IMR-90 (cell line): Measurements from ENCODE around the gene SYCE3. TPM values are rescaled to one million over a fixed set of nuclear protein-coding genes. Genes with fewer than 3 reads are reported as not detected.

ENCODE experiments used
- ATAC-seq: fragments of 200-7000 bp; cut with Tn5 transposase; 2 replicates; pipeline ENCODE4 v1.9.1; 2020; ENCODE audit warnings: low read depth, mild to moderate bottlenecking, moderate library complexity
- BruUV-seq: library from RNA; stranded (reverse); fragments of 400-500 nt; replicated peaks from 2 replicates; lab custom pipeline; 2021; lab: Mats Ljungman, UMichigan
- CTCF ChIA-PET: fragments of 300-600 bp; formaldehyde crosslinking; extraction: SDS; loops from one replicate; lab custom pipeline; 2021; ENCODE audit warnings: antibody characterized with exemption; lab: Yijun Ruan, JAX
- POLR2A ChIA-PET: fragments of 300-600 bp; sonication (Branson Sonifier 250); formaldehyde crosslinking; loops from one replicate; lab custom pipeline; 2022; ENCODE audit warnings: antibody characterized with exemption; ENCODE audit not compliant: unreplicated experiment; lab: Charles Lee
- DNase-seq: peaks from one replicate; pipeline ENCODE4 v3.0.0; 2013
- H2AFZ ChIP-seq: replicated peaks from 2 replicates; pipeline ENCODE3; 2013; ENCODE audit warnings: low read length, mild to moderate bottlenecking; ENCODE audit not compliant: poor library complexity
- H2AK5ac ChIP-seq: 2 replicates; pipeline ENCODE4 v1.6.1; 2013; ENCODE audit warnings: low read depth, low read length, inconsistent platforms
- H2AK9ac ChIP-seq: replicated peaks from 2 replicates; pipeline ENCODE3; 2013; ENCODE audit warnings: mild to moderate bottlenecking, low read depth, low read length, moderate library complexity; ENCODE audit not compliant: poor library complexity
- H2BK120ac ChIP-seq: 2 replicates; pipeline ENCODE4 v1.6.1; 2013; ENCODE audit warnings: low read depth, low read length, inconsistent platforms
- H2BK15ac ChIP-seq: 3 replicates; pipeline ENCODE4 v1.6.1; 2013; ENCODE audit warnings: low read depth, low read length, inconsistent platforms
- H2BK20ac ChIP-seq: 2 replicates; pipeline ENCODE4 v1.6.1; 2013; ENCODE audit warnings: low read depth, mild to moderate bottlenecking, inconsistent platforms, low read length, moderate library complexity
- H2BK5ac ChIP-seq: 2 replicates; pipeline ENCODE4 v1.6.1; 2013; ENCODE audit warnings: mild to moderate bottlenecking, low read depth, low read length, inconsistent platforms; ENCODE audit not compliant: poor library complexity, severe bottlenecking
- H3K14ac ChIP-seq: replicated peaks from 2 replicates; pipeline ENCODE4 v1.6.1; 2013; ENCODE audit warnings: low read depth, low read length, inconsistent platforms
- H3K18ac ChIP-seq: 2 replicates; pipeline ENCODE4 v1.6.1; 2013; ENCODE audit warnings: low read depth, low read length, control low read depth
- H3K23ac ChIP-seq: 2 replicates; pipeline ENCODE4 v1.6.1; 2013; ENCODE audit warnings: low read depth, low read length, inconsistent platforms
- H3K27ac ChIP-seq: 2 replicates; pipeline ENCODE4 v1.5.1; 2013; ENCODE audit warnings: mild to moderate bottlenecking, control low read depth, low read length; ENCODE audit not compliant: insufficient read depth
- H3K27me3 ChIP-seq: 2 replicates; pipeline ENCODE4 v1.6.1; 2013; ENCODE audit warnings: low read length; ENCODE audit not compliant: control insufficient read depth, insufficient read depth
- H3K36me3 ChIP-seq: 2 replicates; pipeline ENCODE4 v1.6.1; 2013; ENCODE audit warnings: low read length, mixed read lengths; ENCODE audit not compliant: control insufficient read depth, insufficient read depth
- H3K4ac ChIP-seq: 2 replicates; pipeline ENCODE4 v1.6.1; 2013; ENCODE audit warnings: low read depth, low read length, inconsistent platforms
- H3K4me1 ChIP-seq: 2 replicates; pipeline ENCODE4 v1.6.1; 2013; ENCODE audit warnings: low read length, mixed read lengths; ENCODE audit not compliant: control insufficient read depth, insufficient read depth
- H3K4me2 ChIP-seq: 2 replicates; pipeline ENCODE4 v1.6.1; 2013; ENCODE audit warnings: low read depth, mild to moderate bottlenecking, control low read depth, low read length, moderate library complexity
- H3K4me3 ChIP-seq: 2 replicates; pipeline ENCODE4 v1.5.1; 2013; ENCODE audit warnings: low read depth, mild to moderate bottlenecking, control low read depth, low read length, moderate library complexity; ENCODE audit not compliant: insufficient read depth
- H3K56ac ChIP-seq: 2 replicates; pipeline ENCODE4 v1.6.1; 2013; ENCODE audit warnings: low read length, inconsistent platforms; ENCODE audit not compliant: insufficient read depth; ENCODE audit errors: extremely low read depth
- H3K79me1 ChIP-seq, 2 experiments: 2 replicates each; pipeline ENCODE4 v1.6.1; 2013; ENCODE audit warnings: low read length in 2 of 2, inconsistent platforms in 1 of 2, low read depth in 1 of 2
- H3K9ac ChIP-seq: 2 replicates; pipeline ENCODE4 v1.6.1; 2013; ENCODE audit warnings: low read depth, low read length, control low read depth
- H3K9me1 ChIP-seq: 2 replicates; pipeline ENCODE4 v1.6.1; 2013; ENCODE audit warnings: low read length, inconsistent platforms; ENCODE audit not compliant: insufficient read depth
- H3K9me3 ChIP-seq: 2 replicates; pipeline ENCODE4 v1.6.1; 2013; ENCODE audit warnings: low read length; ENCODE audit not compliant: control insufficient read depth, insufficient read depth
- H4K20me1 ChIP-seq: 2 replicates; pipeline ENCODE4 v1.6.1; 2013; ENCODE audit warnings: low read length, inconsistent platforms; ENCODE audit not compliant: insufficient read depth
- H4K5ac ChIP-seq: 2 replicates; pipeline ENCODE4 v1.6.1; 2013; ENCODE audit warnings: mild to moderate bottlenecking, low read depth, low read length, control low read depth
- H4K8ac ChIP-seq, 2 experiments: 2 replicates each; pipeline ENCODE4 v1.6.1; 2013; ENCODE audit warnings: low read depth in 2 of 2, low read length in 2 of 2, control low read depth in 1 of 2, inconsistent platforms in 1 of 2
- H4K91ac ChIP-seq: 2 replicates; pipeline ENCODE4 v1.6.1; 2013; ENCODE audit warnings: low read depth, low read length, inconsistent platforms; ENCODE audit not compliant: insufficient read depth
- BHLHE40 ChIP-seq: fragments of 150-350 bp; IDR thresholded peaks from 2 replicates; pipeline ENCODE4 v1.6.1; 2016; ENCODE audit warnings: mild to moderate bottlenecking, low read depth, low read length
- CEBPB ChIP-seq: IDR thresholded peaks from 2 replicates; pipeline ENCODE4 v1.6.1; 2012; ENCODE audit warnings: low read depth, low read length, improper control_type of control experiment
- CHD1 ChIP-seq: IDR thresholded peaks from 2 replicates; pipeline ENCODE4 v1.6.1; 2012; ENCODE audit warnings: low read depth, low read length, improper control_type of control experiment
- FOS ChIP-seq: fragments of 150-350 bp; IDR thresholded peaks from 2 replicates; pipeline ENCODE4 v1.6.1; 2016; ENCODE audit warnings: low read depth, low read length
- MAFK ChIP-seq: IDR thresholded peaks from 2 replicates; pipeline ENCODE4 v1.6.1; 2012; ENCODE audit warnings: low read depth, low read length, improper control_type of control experiment
- MAZ ChIP-seq: IDR thresholded peaks from 2 replicates; pipeline ENCODE4 v1.6.1; 2012; ENCODE audit warnings: low read depth, mild to moderate bottlenecking, low read length, improper control_type of control experiment, moderate library complexity, borderline replicate concordance
- MXI1 ChIP-seq: IDR thresholded peaks from 2 replicates; pipeline ENCODE4 v1.6.1; 2012; ENCODE audit warnings: low read depth, mild to moderate bottlenecking, low read length, moderate library complexity, borderline replicate concordance
- NFE2L2 ChIP-seq: fragments of 150-350 bp; IDR thresholded peaks from 2 replicates; pipeline ENCODE4 v1.6.1; 2016; ENCODE audit warnings: low read depth, mild to moderate bottlenecking, low read length
- POLR2A ChIP-seq: IDR thresholded peaks from 2 replicates; pipeline ENCODE4 v1.6.1; 2012; ENCODE audit warnings: mild to moderate bottlenecking, low read depth, low read length
- RAD21 ChIP-seq: IDR thresholded peaks from 2 replicates; pipeline ENCODE4 v1.6.1; 2012; ENCODE audit warnings: low read length, improper control_type of control experiment
- RCOR1 ChIP-seq: IDR thresholded peaks from 2 replicates; pipeline ENCODE4 v1.6.1; 2012; ENCODE audit warnings: mild to moderate bottlenecking, low read length, improper control_type of control experiment; ENCODE audit not compliant: insufficient replicate concordance
- RFX5 ChIP-seq: IDR thresholded peaks from 2 replicates; pipeline ENCODE4 v1.8.0; 2012; ENCODE audit warnings: low read depth, mild to moderate bottlenecking, low read length, moderate library complexity
- SMC3 ChIP-seq: fragments of 150-350 bp; IDR thresholded peaks from 2 replicates; pipeline ENCODE4 v1.6.1; 2016; ENCODE audit warnings: low read depth, mild to moderate bottlenecking, antibody characterized with exemption, low read length, moderate library complexity
- WGBS, 2 experiments: methylation state at CpG; one replicate each; pipeline versions ENCODE4 v1.1.5 to v1.1.7; 2013; ENCODE audit warnings: missing lambda C conversion rate in 2 of 2; ENCODE audit not compliant: insufficient read length in 1 of 2; ENCODE audit errors: extremely low coverage in 2 of 2; 5-methylcytosine and 5-hydroxymethylcytosine counted together
- dilution Hi-C: fragments of 300-500 bp; cut with HindIII; formaldehyde crosslinking; loops from one replicate; pipeline ENCODE4 v1.14.3; 2018; ENCODE audit warnings: low sequenced_read_pairs; ENCODE audit not compliant: unreplicated experiment
- in situ Hi-C: fragments of 300-500 bp; cut with MboI; formaldehyde crosslinking; loops from 3 replicates; pipeline ENCODE4 v1.14.3; 2019; ENCODE audit warnings: low sequenced_read_pairs, inconsistent platforms, mixed read lengths
- intact Hi-C: fragments of 100-400 bp; cut with micrococcal nuclease; formaldehyde crosslinking; loops from 2 replicates; pipeline ENCODE4 v1.10.0; 2022
- polyA plus RNA-seq, 3 experiments: library from polyadenylated mRNA; depleted of rRNA; stranded (reverse); fragments of >200 nt; gene quantifications; 2 replicates each; pipeline ENCODE4 v1.2.3, GENCODE V29; 2012; ENCODE audit warnings: low replicate concordance in 1 of 3
- total RNA-seq: library from RNA; depleted of rRNA; stranded (reverse); fragments of >200 nt; gene quantifications from 2 replicates; pipeline ENCODE4 v1.2.3, GENCODE V29; 2012
- TF ChIP-seq, protein P1 (sequence below): conservative IDR thresholded peaks from 2 replicates; pipeline ENCODE4 v1.5.1; 2012; ENCODE audit warnings: mild to moderate bottlenecking, low read depth, low read length, improper control_type of control experiment
- TF ChIP-seq, protein P2 (sequence below): fragments of 150-350 bp; IDR thresholded peaks from 2 replicates; pipeline ENCODE4 v1.6.1; 2016; ENCODE audit warnings: low read depth, mild to moderate bottlenecking, low read length, moderate library complexity, borderline replicate concordance
- TF ChIP-seq, protein P3 (sequence below): fragments of 150-350 bp; IDR thresholded peaks from 2 replicates; pipeline ENCODE4 v1.6.1; 2017; ENCODE audit warnings: mild to moderate bottlenecking, antibody characterized with exemption, low read length, low read depth

SYCE3 gene
- total and polyA plus RNA-seq, 2 of the 4 experiments (the other 2 are of a cell fraction): not detected

DNA sequence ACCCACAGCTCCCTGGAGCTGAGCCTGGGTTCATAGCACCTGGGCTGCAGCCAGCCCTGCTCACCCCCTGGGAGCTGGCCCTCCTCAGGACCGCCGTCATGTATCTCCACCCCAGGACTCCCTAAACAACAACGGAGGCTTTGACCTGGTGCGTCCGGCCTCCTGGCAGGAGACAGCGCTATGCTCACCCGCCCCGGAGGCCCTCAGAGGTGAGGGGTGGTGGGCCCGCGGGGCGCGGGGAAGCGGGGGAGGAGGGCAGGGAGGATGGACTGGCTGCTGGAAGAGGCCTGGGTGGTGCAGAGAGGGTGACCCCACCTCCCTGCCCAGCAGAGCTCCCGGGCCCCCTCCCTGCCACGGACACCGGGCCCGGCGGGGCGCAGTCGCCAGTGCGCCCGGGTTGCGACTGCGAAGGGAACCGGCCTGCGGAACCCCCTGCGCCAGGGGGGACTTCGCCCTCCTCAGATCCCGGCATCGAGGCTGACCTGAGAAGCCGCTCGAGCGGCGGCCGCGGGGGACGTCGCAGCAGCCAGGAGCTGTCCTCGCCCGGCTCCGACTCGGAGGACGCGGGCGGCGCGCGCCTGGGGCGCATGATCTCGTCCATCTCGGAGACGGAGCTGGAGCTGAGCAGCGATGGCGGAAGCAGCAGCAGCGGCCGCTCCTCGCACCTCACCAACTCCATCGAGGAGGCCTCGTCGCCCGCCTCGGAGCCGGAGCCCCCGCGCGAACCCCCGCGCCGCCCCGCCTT, 41.0 kb upstream of the SYCE3 start:
- Histone ChIP-seq H3K4ac (no peak overlapping the region), H3K9ac (no peak overlapping the region), H3K18ac (no peak overlapping the region), H3K56ac (no peak overlapping the region), H3K9me1 (0 out of 2 replicates have a peak, but pooled peaks cover 6% of the 10 kb centered on the region), H3K23ac (no peak overlapping the region), H3K9me3 (0 out of 2 replicates have a peak, but pooled peaks cover 2% of the 10 kb centered on the region), H4K20me1 (peaks cover 10% of the 10 kb centered on the region), H2AFZ (no peak overlapping the region), H3K36me3 (no peaks in the 10 kb centered on the region), H4K91ac (no peak overlapping the region), H2BK15ac (no peak overlapping the region), H3K4me2 (no peak overlapping the region), H3K79me1 (no peaks in the 10 kb centered on the region), H2BK20ac (no peak overlapping the region), H2BK5ac (no peak overlapping the region), H3K27me3 (peaks cover 69% of the 10 kb centered on the region), H2AK9ac (no peak overlapping the region), H3K4me1 (no peaks in the 10 kb centered on the region), H3K27ac (no peak overlapping the region), H3K14ac (no peak overlapping the region), H4K5ac (no peak overlapping the region), H3K4me3 (no peak overlapping the region), H2AK5ac (no peak overlapping the region), H2BK120ac (no peak overlapping the region), H4K8ac (no peak overlapping the region)
- ATAC-seq (no peak), DNase-seq (no peak)
- intact Hi-C loops (no loop called here), in situ Hi-C loops (no loop called here), dilution Hi-C loops (no loop called here)
- TF ChIP-seq RCOR1: no peak
- TF ChIP-seq, protein P1, sequence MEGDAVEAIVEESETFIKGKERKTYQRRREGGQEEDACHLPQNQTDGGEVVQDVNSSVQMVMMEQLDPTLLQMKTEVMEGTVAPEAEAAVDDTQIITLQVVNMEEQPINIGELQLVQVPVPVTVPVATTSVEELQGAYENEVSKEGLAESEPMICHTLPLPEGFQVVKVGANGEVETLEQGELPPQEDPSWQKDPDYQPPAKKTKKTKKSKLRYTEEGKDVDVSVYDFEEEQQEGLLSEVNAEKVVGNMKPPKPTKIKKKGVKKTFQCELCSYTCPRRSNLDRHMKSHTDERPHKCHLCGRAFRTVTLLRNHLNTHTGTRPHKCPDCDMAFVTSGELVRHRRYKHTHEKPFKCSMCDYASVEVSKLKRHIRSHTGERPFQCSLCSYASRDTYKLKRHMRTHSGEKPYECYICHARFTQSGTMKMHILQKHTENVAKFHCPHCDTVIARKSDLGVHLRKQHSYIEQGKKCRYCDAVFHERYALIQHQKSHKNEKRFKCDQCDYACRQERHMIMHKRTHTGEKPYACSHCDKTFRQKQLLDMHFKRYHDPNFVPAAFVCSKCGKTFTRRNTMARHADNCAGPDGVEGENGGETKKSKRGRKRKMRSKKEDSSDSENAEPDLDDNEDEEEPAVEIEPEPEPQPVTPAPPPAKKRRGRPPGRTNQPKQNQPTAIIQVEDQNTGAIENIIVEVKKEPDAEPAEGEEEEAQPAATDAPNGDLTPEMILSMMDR: no peak
- TF ChIP-seq SMC3: no peak
- no peak for TF ChIP-seq NFE2L2
- TF ChIP-seq FOS: no peak
- TF ChIP-seq, protein P2, sequence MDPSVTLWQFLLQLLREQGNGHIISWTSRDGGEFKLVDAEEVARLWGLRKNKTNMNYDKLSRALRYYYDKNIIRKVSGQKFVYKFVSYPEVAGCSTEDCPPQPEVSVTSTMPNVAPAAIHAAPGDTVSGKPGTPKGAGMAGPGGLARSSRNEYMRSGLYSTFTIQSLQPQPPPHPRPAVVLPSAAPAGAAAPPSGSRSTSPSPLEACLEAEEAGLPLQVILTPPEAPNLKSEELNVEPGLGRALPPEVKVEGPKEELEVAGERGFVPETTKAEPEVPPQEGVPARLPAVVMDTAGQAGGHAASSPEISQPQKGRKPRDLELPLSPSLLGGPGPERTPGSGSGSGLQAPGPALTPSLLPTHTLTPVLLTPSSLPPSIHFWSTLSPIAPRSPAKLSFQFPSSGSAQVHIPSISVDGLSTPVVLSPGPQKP: no peak
- no peak for TF ChIP-seq RAD21
- no peak for TF ChIP-seq POLR2A
- no peak for TF ChIP-seq CHD1
- TF ChIP-seq MAFK: no peak
- no peak for TF ChIP-seq CEBPB
- no peak for TF ChIP-seq RFX5
- TF ChIP-seq MAZ: no peak
- TF ChIP-seq, protein P3, sequence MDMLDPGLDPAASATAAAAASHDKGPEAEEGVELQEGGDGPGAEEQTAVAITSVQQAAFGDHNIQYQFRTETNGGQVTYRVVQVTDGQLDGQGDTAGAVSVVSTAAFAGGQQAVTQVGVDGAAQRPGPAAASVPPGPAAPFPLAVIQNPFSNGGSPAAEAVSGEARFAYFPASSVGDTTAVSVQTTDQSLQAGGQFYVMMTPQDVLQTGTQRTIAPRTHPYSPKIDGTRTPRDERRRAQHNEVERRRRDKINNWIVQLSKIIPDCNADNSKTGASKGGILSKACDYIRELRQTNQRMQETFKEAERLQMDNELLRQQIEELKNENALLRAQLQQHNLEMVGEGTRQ: no peak
- no peak for TF ChIP-seq BHLHE40
- no peak for TF ChIP-seq MXI1
- ChIA-PET CTCF (no interaction called here), POLR2A (no interaction called here)
- BruUV-seq: no TSS peak
- 3% methylated on average over 36 of the region's 70 CpGs; no CpG with 5 or more reads in 1 of the 2 experiments for WGBS, 2 experiments
